Inflammatory macrophage (primary cell): ENCODE measurements around the gene DNAJB13.

Experiments
- DNase-seq, 2 donors: peaks; one replicate each; pipeline ENCODE4 v3.0.0-alpha.2; 2020 to 2022

DNAJB13 gene

GRCh38 chr11:74000307-74001133 lies 49.7 kb downstream of the DNAJB13 start:
- no peak for DNase-seq

- no peak for DNase-seq
These were observed 51.0 kb downstream of the DNAJB13 start for GRCh38 chr11:74001822-74002286.

DNA sequence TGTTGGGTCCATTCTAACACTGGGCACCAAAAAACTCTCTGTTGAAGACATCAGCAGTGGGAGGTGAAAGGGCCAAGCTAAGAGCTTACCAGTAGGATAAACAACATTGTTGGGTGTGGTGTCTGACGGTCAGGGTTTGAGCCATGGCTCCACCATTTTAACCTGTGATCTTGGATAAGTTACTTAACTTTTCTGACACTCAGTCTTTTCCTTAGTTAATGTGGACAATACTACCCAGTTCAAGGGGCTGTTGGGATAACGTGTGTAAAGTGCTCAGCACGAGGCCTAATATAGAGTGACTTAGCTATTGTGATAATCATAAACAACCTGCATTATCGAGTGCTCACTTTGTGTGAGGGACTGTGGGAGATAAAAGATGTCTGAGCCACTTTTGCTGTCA lies 52.0 kb downstream of the DNAJB13 start:
- no peak for DNase-seq

DNA sequence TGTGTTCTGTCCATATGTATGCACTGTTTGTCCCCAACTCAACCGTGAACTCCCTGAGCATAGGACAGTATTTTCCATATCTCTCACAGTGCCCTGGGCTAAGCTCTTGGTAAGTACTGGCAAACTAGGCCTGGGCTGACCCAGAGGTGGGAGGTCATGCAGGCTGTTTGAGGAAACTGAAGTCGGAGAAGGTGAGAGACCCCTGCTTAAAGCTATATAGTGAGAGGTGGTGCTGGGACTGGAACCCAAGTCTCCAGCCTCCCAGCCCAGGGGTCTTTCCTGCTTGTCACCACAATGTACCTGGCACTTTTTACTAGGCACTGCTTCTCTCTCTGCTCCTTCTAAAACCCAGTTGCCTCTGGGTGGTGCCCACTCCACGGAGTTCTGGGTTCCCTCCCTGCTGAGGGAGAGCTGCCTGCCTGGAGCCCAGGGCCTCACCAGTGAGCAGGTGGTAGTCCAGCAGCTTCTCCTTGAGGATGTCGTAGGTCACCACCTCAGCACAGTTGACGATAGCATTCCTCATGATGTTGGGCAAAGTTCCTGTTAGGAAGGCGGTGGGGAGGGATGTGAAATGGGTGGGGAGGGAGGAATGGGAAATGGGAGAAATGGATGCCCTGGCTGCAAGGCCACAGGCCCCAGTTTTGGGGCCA lies 53.3 kb downstream of the DNAJB13 start:
- DNase-seq = no peak

- no peak for DNase-seq
These were observed 54.2 kb downstream of the DNAJB13 start for GRCh38 chr11:74004759-74005615.

DNA sequence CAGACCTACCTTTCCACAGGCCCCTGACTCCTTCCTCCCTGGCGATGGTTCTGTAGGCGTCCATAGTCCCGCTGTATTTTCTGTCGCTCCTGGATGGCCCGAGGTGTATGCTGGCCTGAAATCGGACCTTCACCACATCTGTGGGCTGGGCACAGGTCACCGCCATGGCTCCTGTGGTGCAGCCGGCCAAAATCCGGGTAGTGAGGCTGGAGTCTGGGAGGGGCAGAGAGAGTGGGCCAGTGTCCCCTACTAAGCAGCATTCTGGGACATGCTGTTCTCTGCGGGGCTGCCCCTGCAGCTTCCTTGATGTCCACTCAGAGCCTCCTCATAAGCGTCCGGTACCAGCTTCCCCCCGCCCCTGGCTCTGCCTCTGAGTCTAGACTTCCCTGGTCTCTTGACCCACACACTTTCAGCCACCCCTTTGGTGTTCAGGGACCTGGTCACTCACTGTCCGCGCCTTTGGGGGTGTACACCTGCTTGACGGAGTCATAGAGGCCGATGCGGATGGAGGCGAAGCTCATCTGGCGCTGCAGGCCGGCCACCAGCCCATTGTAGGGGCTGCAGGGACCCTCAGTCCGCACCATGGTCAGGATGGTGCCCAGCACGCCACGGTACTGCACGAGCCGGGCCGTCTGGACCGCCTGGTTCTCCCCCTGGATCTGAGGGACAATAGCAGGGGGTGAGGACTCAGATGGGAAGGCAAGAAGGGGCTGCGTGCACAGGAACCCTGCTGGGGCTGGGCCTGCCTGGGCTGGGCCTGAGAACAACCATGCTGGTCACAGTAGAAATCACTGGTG lies 55.1 kb downstream of the DNAJB13 start:
- DNase-seq = no peak

- no peak for DNase-seq
These were observed 56.0 kb downstream of the DNAJB13 start for GRCh38 chr11:74006743-74007304.

DNA sequence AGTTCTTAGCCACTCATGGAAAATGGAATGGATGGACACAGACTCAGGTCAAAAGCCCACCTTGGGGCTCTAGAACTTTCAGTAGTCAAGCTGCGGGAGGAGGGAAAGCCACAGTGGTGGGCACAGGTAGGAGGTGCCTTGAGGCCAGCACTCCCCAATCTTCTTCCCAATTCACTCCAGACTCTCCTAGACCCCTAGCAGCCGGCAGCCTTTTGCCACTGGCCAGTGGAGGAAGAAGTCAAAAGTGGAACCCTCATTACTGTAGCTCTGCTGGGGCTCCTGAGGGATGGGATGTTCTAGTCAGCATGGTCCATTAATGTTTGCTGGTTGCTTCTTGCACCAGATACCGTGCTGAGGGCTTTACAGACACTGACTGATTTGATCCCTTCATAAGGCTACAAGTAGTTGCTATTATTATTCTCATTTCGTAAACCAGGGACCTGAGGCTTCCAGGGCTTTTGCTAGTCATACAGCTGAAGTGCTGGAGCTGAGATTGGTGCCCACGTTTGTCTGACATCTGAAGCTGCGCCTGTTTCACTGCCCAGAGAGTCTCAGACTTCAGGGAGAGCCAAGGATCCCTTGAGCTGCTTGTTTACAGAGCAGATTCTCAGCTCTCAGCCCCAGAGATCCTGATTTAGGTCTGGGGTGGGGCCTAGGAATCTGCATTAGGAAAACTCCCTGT lies 57.0 kb downstream of the DNAJB13 start:
- DNase-seq = no peak

- no peak for DNase-seq
These were observed 57.8 kb downstream of the DNAJB13 start, which contains the start of gene UCP3 for GRCh38 chr11:74008373-74009229. TSS of gene UCP3 (minus strand) at chr11:74009085. CDS start at chr11:74007042, 2,043 bp downstream.

DNA sequence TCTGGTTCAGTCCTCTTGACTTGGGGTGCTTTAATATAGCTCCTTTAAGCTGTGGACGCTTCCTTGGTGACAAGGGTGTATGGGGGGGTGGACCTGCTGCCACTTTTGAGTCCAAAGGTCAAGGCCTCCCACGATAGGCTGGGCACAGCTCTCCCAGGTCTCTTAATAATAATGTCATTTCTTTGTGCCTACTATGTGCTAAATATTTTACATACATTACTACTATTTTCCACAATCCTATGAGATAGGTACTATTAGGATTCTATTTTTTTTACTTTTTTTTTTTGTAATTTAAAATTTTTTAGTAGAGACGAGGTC lies 58.4 kb downstream of the DNAJB13 start:
- no peak for DNase-seq

- no peak for DNase-seq
These were observed 59.0 kb downstream of the DNAJB13 start for GRCh38 chr11:74009675-74010305.

DNA sequence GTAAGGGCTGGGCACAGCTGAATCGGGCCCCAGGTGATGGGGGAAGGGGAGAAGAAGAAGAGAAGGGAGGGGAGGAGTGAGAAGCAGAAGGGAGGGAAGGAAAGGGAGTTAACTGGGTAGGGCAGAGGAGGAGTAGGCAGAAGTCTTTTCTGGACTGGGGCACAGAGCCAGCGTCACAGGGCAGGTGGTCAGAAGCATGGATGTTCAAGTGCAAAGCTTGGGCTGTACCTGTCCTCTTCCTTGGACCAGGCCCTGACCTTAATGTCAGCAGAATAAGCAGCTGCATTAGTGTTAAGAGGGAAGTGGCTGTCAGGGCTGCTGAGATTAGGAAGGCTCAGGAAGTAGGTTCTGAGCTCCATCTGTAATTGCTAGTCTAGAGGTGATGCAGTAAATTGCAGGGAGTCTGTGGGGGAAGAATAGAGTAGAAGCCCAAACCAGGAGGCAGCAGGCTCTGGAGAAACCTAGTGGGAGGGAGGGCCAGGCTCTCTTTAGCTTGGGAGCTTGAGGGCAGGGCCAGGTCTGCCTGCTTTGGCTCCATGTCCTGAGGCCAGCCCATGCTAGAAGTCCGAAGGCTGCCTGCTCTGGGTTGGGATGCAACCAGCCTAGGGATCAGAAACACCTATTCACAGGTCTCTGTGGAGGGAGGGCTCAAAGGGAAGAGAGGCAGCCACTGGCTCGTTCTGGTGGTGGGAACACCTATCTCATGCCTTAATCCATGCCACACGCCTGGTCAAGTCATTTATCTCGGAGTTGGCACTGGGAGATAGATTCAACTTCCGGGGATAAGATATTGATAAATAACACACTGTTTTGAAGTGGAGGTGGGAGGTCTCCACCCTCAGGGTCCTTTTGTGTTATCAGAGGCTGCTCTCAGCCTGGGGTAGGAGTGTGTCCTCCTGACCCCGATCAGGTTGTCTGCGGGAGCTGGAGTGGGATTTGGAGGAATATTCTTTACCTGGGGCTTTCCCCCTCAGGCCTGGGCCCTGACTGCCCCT lies 59.8 kb downstream of the DNAJB13 start:
- DNase-seq = peak in 1 of 2 donors; percentile 28

GRCh38 chr11:74011360-74012073 lies 60.7 kb downstream of the DNAJB13 start:
- peak in 1 of 2 donors; percentile 53 for DNase-seq

GRCh38 chr11:74012074-74012809 lies 61.4 kb downstream of the DNAJB13 start:
- DNase-seq = no peak

GRCh38 chr11:74013141-74013540 lies 62.3 kb downstream of the DNAJB13 start:
- no peak for DNase-seq

- DNase-seq = peak in 1 of 2 donors; percentile 37
These were observed 64.1 kb downstream of the DNAJB13 start for GRCh38 chr11:74014880-74015279.
